ENCODE results near the gene CCDC88C.

- TF ChIP-seq CTCF (optimal IDR thresholded peaks at IDR 0.05 in 1 of 3, IDR thresholded peaks at IDR 0.05 in 1 of 3, conservative IDR thresholded peaks at IDR 0.05 in 1 of 3; ENCODE audit: extremely low read depth in 1 of 3, insufficient read depth in 2 of 3, low read length in 3 of 3): no peak
- no peak for TF ChIP-seq EZH2 (IDR thresholded peaks at IDR 0.05; ENCODE audit: low read length)
Observed at GRCh38 chr14:91453744-91454143, 36.1 kb upstream of the CCDC88C start.

All from keratinocyte (primary cell).